Measurements from ENCODE around the gene ANKRD42. TPM values are rescaled to one million over a fixed set of nuclear protein-coding genes. Genes with fewer than 3 reads are reported as not detected.
A peak's percentile ranks its signal among the peaks of the same experiment; 100 is the strongest.
"Not testable (repeated sequence)": the region's sequence is repeated elsewhere in the genome, so short reads cannot be mapped to it uniquely, and the experiment has no call there.

ANKRD42 gene
- polyA plus RNA-seq, 1 of the 3 experiments (the other 2 are of a cell fraction): 13.3 TPM

DNA sequence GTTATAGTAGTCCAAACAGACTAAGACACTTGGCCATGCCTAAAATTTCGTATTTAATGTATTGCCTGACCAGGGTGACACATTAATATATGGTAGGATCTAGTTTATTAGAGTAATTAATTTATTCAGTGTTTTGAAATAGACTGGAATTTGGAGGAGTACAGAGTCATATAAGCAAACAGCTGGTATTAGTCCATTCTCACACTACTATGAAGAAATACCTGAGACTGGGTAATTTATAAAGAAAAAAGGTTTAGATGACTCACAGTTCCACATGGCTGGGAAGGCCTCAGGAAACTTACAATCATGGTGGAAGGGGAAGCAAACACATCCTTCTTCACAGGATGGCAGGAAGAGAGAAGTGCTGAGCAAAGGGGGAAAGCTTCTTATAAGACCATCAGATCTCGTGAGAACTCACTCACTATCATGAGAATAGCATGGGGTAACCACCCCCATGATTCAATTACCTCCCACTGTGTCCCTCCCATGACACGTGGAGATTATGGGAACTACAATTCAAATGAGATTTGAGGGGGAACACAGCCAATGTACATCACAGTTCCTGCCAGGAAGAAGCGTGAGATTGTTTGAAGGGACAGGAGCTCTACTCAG, 13.4 kb downstream of the ANKRD42 start:
- H4K20me1 ChIP-seq (ENCODE audit: insufficient read depth); H3K9me3 ChIP-seq; H3F3A ChIP-seq (replicated peaks; ENCODE audit: insufficient read depth); POLR2A ChIA-PET; H3K9me2 ChIP-seq; H3K4me3 ChIP-seq (ENCODE audit: low read depth in 2 of 2, low read length in 1 of 2); H2AFZ ChIP-seq (ENCODE audit: low read depth); H3K9ac ChIP-seq; DNase-seq; H3K4me1 ChIP-seq (ENCODE audit: control insufficient read depth in 1 of 2, insufficient read depth in 2 of 2, low read depth in 1 of 2, low read length in 1 of 2); H3K27ac ChIP-seq (ENCODE audit: low read depth in 2 of 2, low read length in 1 of 2); H3K79me2 ChIP-seq (ENCODE audit: insufficient read depth); H3K27me3 ChIP-seq (ENCODE audit: insufficient read depth); H3K4me2 ChIP-seq: not testable (repeated sequence)
- peaks cover 19 to 48% of the 10 kb centered on the region in 2 experiments for H3K36me3 ChIP-seq (replicated peaks in 1 of 2; ENCODE audit: control insufficient read depth in 1 of 2, insufficient read depth in 2 of 2, low read length in 1 of 2)
- CTCF ChIA-PET: interaction anchor here (0.6 to 2.2 kb wide), 4 partner anchors 17 to 629 kb away, joined by 3 to 8 read pairs (median 4); no protein-coding TSS in a partner anchor
- 77% methylated on average over 4 of the region's 4 CpGs for WGBS (ENCODE audit: low lambda C conversion rate)

DNA sequence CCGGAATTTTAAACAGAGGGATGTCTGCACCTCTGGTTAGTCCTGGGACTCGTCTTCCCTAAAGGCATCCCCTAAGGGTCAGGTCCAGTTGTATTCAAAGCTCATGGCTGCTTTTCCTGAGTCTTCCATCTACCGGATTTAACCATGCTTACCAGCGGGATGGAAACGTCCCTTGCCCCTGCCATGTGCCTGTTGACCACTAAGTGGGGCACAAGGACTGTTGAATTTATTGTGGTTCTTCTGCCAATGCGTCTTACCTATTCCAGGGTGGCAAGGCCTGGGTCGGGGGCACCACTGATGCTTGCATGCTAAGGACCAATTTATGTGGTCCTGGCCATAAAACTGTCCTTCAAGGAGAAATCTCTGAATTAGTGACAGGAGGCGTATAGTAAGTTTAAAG, 25.6 kb downstream of the ANKRD42 start:
- no peak overlapping the region for H3K27ac ChIP-seq (ENCODE audit: low read depth in 2 of 2, low read length in 1 of 2)
- no peak overlapping the region for H3K4me3 ChIP-seq (ENCODE audit: low read depth in 2 of 2, low read length in 1 of 2)
- no peak overlapping the region for H3K9ac ChIP-seq
- no peaks in the 10 kb centered on the region for H3K9me2 ChIP-seq
- H3K79me2 ChIP-seq (ENCODE audit: insufficient read depth): no peaks in the 10 kb centered on the region; the same call in 1 of the 2 replicates
- CTCF ChIA-PET: no interaction called here
- POLR2A ChIA-PET: no interaction called here
- H3F3A ChIP-seq (replicated peaks; ENCODE audit: insufficient read depth): no peaks in the 10 kb centered on the region
- H4K20me1 ChIP-seq (ENCODE audit: insufficient read depth): no peaks in the 10 kb centered on the region
- peak; percentile 23 for DNase-seq
- H3K4me2 ChIP-seq: no peak overlapping the region
- no peak overlapping the region for H2AFZ ChIP-seq (ENCODE audit: low read depth)
- no peaks in the 10 kb centered on the region for H3K4me1 ChIP-seq (ENCODE audit: control insufficient read depth in 1 of 2, insufficient read depth in 2 of 2, low read depth in 1 of 2, low read length in 1 of 2)
- peaks cover 4 to 9% of the 10 kb centered on the region in 2 experiments for H3K36me3 ChIP-seq (replicated peaks in 1 of 2; ENCODE audit: control insufficient read depth in 1 of 2, insufficient read depth in 2 of 2, low read length in 1 of 2)
- H3K9me3 ChIP-seq: no peaks in the 10 kb centered on the region
- 74% methylated on average over 8 of the region's 8 CpGs for WGBS (ENCODE audit: low lambda C conversion rate)
- TF ChIP-seq FOSL2 (IDR thresholded peaks at IDR 0.05; ENCODE audit: borderline replicate concordance, low read depth) (no peak), RCOR1 (IDR thresholded peaks at IDR 0.05; ENCODE audit: low read length) (no peak), YY1 (IDR thresholded peaks at IDR 0.05; ENCODE audit: low read depth) (no peak), SMC3 (IDR thresholded peaks at IDR 0.05; ENCODE audit: low read depth, low read length) (peak; percentile 22; the same call in 1 of the 2 replicates), TCF12 (IDR thresholded peaks at IDR 0.05) (no peak), POLR2AphosphoS5 (IDR thresholded peaks at IDR 0.05; ENCODE audit: low read depth, low read length) (no peak), RAD21 (IDR thresholded peaks at IDR 0.05; ENCODE audit: low read length) (peak; percentile 49)
- TF ChIP-seq, protein P1, sequence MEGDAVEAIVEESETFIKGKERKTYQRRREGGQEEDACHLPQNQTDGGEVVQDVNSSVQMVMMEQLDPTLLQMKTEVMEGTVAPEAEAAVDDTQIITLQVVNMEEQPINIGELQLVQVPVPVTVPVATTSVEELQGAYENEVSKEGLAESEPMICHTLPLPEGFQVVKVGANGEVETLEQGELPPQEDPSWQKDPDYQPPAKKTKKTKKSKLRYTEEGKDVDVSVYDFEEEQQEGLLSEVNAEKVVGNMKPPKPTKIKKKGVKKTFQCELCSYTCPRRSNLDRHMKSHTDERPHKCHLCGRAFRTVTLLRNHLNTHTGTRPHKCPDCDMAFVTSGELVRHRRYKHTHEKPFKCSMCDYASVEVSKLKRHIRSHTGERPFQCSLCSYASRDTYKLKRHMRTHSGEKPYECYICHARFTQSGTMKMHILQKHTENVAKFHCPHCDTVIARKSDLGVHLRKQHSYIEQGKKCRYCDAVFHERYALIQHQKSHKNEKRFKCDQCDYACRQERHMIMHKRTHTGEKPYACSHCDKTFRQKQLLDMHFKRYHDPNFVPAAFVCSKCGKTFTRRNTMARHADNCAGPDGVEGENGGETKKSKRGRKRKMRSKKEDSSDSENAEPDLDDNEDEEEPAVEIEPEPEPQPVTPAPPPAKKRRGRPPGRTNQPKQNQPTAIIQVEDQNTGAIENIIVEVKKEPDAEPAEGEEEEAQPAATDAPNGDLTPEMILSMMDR (IDR thresholded peaks at IDR 0.05): peak; percentile 24; the same call in 1 of the 2 replicates
- H3K27me3 ChIP-seq (ENCODE audit: insufficient read depth): no peaks in the 10 kb centered on the region

DNA sequence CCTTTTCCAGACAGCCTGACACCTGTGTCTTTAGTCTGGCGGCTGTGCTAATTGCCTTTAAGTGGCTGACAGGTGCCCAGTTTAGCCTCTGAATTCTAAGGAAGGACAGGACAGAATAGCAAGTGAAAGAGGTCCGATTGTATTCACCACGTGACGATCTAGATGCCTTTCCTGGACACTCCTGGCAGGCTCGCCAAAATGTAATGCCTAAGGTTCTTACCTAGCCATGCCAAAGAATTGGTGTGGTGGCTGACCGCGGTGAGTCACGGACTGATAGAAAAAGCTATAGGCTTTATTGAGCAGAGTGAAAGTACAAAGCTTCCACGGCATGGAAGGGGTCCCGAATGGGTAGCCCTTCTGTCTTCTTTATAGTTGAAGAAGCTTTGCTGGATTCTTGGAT, 26.7 kb downstream of the ANKRD42 start:
- H3K79me2 ChIP-seq (ENCODE audit: insufficient read depth): no peaks in the 10 kb centered on the region
- POLR2A ChIA-PET: no interaction called here
- DNase-seq: no peak
- H3K27me3 ChIP-seq (ENCODE audit: insufficient read depth): no peaks in the 10 kb centered on the region
- H2AFZ ChIP-seq (ENCODE audit: low read depth): no peak overlapping the region
- no peaks in the 10 kb centered on the region for H3K9me3 ChIP-seq
- H3K4me2 ChIP-seq: no peak overlapping the region
- TF ChIP-seq, protein P2, sequence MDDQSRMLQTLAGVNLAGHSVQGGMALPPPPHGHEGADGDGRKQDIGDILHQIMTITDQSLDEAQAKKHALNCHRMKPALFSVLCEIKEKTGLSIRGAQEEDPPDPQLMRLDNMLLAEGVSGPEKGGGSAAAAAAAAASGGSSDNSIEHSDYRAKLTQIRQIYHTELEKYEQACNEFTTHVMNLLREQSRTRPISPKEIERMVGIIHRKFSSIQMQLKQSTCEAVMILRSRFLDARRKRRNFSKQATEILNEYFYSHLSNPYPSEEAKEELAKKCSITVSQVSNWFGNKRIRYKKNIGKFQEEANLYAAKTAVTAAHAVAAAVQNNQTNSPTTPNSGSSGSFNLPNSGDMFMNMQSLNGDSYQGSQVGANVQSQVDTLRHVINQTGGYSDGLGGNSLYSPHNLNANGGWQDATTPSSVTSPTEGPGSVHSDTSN (IDR thresholded peaks at IDR 0.05): no peak
- TF ChIP-seq FOXJ3 (CRISPR knock-in tag; IDR thresholded peaks at IDR 0.05): no peak
- no peak for TF ChIP-seq NFIC (IDR thresholded peaks at IDR 0.05; ENCODE audit: borderline replicate concordance)
- TF ChIP-seq MEF2A (IDR thresholded peaks at IDR 0.05; ENCODE audit: borderline replicate concordance, low read depth): no peak
- no peak for TF ChIP-seq MXI1 (IDR thresholded peaks at IDR 0.05; ENCODE audit: low read depth, low read length)
- TF ChIP-seq RCOR1 (IDR thresholded peaks at IDR 0.05; ENCODE audit: low read length): no peak
- no peak for TF ChIP-seq JUND (IDR thresholded peaks at IDR 0.05)
- TF ChIP-seq YY1 (IDR thresholded peaks at IDR 0.05; ENCODE audit: low read depth): no peak
- no peak for TF ChIP-seq TCF12 (IDR thresholded peaks at IDR 0.05)
- TF ChIP-seq TEAD4 (IDR thresholded peaks at IDR 0.05; ENCODE audit: borderline replicate concordance, insufficient read depth): no peak
- TF ChIP-seq, protein P3, sequence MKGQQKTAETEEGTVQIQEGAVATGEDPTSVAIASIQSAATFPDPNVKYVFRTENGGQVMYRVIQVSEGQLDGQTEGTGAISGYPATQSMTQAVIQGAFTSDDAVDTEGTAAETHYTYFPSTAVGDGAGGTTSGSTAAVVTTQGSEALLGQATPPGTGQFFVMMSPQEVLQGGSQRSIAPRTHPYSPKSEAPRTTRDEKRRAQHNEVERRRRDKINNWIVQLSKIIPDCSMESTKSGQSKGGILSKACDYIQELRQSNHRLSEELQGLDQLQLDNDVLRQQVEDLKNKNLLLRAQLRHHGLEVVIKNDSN (IDR thresholded peaks at IDR 0.05; ENCODE audit: borderline replicate concordance, low read depth): no peak
- no peak overlapping the region for H3K9ac ChIP-seq
- H3K9me2 ChIP-seq: no peaks in the 10 kb centered on the region
- H3K27ac ChIP-seq (ENCODE audit: low read depth in 2 of 2, low read length in 1 of 2): no peak overlapping the region
- WGBS (ENCODE audit: low lambda C conversion rate): 89% methylated on average over 10 of the region's 10 CpGs
- H3K4me3 ChIP-seq (ENCODE audit: low read depth in 2 of 2, low read length in 1 of 2): no peak overlapping the region
- no peaks in the 10 kb centered on the region for H4K20me1 ChIP-seq (ENCODE audit: insufficient read depth)
- CTCF ChIA-PET: interaction anchor here (1.0 to 2.3 kb wide), 2 partner anchors 30 to 600 kb away, joined by 3 to 5 read pairs; no protein-coding TSS in a partner anchor
- H3K36me3 ChIP-seq (replicated peaks in 1 of 2; ENCODE audit: control insufficient read depth in 1 of 2, insufficient read depth in 2 of 2, low read length in 1 of 2): no peaks in the 10 kb centered on the region
- H3K4me1 ChIP-seq (ENCODE audit: control insufficient read depth in 1 of 2, insufficient read depth in 2 of 2, low read depth in 1 of 2, low read length in 1 of 2): no peaks in the 10 kb centered on the region
- H3F3A ChIP-seq (replicated peaks; ENCODE audit: insufficient read depth): no peaks in the 10 kb centered on the region
